ENCODE results near the gene PDE4D. TPM values are rescaled to one million over a fixed set of nuclear protein-coding genes. Genes with fewer than 3 reads are reported as not detected.

The PDE4D gene
- total and polyA plus RNA-seq, 2 donors (not counting 3 experiments of a cell fraction or from before 2014, with no cell fraction given), result 34.5 to 51.2 TPM

DNA sequence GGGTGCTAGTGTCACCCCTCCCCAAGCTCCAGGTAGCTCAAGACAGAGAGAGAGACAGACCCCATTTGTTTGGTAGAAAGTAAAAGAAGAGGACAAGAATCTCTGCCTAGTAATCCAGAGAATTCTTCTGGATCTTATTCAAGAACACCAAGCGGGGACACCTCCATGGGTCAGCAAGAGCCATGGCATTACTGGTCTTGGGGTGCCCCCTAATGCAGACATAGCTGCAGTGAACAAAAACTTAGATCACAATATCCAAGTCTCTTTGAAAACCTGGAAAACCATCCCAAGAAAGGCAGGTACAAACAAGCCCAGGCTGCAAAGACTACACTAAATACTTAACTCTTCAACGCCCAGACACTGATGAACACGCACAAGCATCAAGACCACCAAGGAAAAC is 29.9 kb upstream of the PDE4D start:
- H3K9me1 ChIP-seq (replicated peaks; ENCODE audit: control insufficient read depth, extremely low read depth, insufficient read depth, low read length), result no peaks in the 10 kb centered on the region
- no peaks in the 10 kb centered on the region for H4K20me1 ChIP-seq (replicated peaks; ENCODE audit: control insufficient read depth, extremely low read depth, insufficient read depth, low read length)
- no peak overlapping the region for H3K9ac ChIP-seq (replicated peaks; ENCODE audit: extremely low read depth, insufficient read depth, low read length)
- DNase-seq (ENCODE audit: low read depth, low spot score) (no peak), FAIRE-seq (no peak)
- H3K4me3 ChIP-seq (replicated peaks in 1 of 3; ENCODE audit: insufficient read depth in 1 of 3, low read depth in 1 of 3, low read length in 3 of 3), result no peak overlapping the region
- H3K27me3 ChIP-seq (ENCODE audit: control insufficient read depth in 2 of 2, insufficient read depth in 2 of 2, low read length in 2 of 2), result peaks cover 0 to 3% of the 10 kb centered on the region in 2 experiments
- H3K9me3 ChIP-seq (replicated peaks; ENCODE audit: control insufficient read depth, insufficient read depth, low read length), result no peaks in the 10 kb centered on the region
- BruUV-seq (replicated peaks), result no TSS peak
- dilution Hi-C loops (cut with MboI; ENCODE audit: extremely low pct_ligation_motif_present, low sequenced_read_pairs) (no loop called here), intact Hi-C loops (cut with micrococcal nuclease) (no loop called here)
- ChIA-PET POLR2A (no interaction called here), CTCF (interaction anchor here (1.6 kb wide), 1 partner anchor 10 kb away, joined by 3 read pairs; no protein-coding TSS in a partner anchor)
- H3K36me3 ChIP-seq (ENCODE audit: control insufficient read depth in 2 of 2, extremely low read depth in 1 of 2, insufficient read depth in 2 of 2, low read length in 2 of 2), result no peaks in the 10 kb centered on the region
- H3K27ac ChIP-seq (ENCODE audit: insufficient read depth, low read depth, low read length), result no peak overlapping the region
- H2AFZ ChIP-seq (ENCODE audit: low read depth, low read length), result no peak overlapping the region
- no peak overlapping the region for H3K4me2 ChIP-seq (ENCODE audit: insufficient read depth, low read length)
- TF ChIP-seq MYC (IDR thresholded peaks at IDR 0.05; ENCODE audit: low read depth, low read length), result no peak
- no peak for TF ChIP-seq POLR2A (IDR thresholded peaks at IDR 0.05; ENCODE audit: low read depth, low read length)
- TF ChIP-seq JUN (IDR thresholded peaks at IDR 0.05; ENCODE audit: borderline replicate concordance, insufficient read depth, insufficient read length, low read depth), result no peak
- no peak for TF ChIP-seq FOS (IDR thresholded peaks at IDR 0.05; ENCODE audit: borderline replicate concordance, insufficient read depth, low read length)
- TF ChIP-seq, protein P1, sequence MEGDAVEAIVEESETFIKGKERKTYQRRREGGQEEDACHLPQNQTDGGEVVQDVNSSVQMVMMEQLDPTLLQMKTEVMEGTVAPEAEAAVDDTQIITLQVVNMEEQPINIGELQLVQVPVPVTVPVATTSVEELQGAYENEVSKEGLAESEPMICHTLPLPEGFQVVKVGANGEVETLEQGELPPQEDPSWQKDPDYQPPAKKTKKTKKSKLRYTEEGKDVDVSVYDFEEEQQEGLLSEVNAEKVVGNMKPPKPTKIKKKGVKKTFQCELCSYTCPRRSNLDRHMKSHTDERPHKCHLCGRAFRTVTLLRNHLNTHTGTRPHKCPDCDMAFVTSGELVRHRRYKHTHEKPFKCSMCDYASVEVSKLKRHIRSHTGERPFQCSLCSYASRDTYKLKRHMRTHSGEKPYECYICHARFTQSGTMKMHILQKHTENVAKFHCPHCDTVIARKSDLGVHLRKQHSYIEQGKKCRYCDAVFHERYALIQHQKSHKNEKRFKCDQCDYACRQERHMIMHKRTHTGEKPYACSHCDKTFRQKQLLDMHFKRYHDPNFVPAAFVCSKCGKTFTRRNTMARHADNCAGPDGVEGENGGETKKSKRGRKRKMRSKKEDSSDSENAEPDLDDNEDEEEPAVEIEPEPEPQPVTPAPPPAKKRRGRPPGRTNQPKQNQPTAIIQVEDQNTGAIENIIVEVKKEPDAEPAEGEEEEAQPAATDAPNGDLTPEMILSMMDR (IDR thresholded peaks at IDR 0.05; ENCODE audit: extremely low read depth in 1 of 2, insufficient read depth in 1 of 2, low read depth in 1 of 2, low read length in 2 of 2), result no peak
- TF ChIP-seq EZH2 (IDR thresholded peaks at IDR 0.05; ENCODE audit: borderline replicate concordance, low read depth, low read length, severe bottlenecking), result no peak
- no peak for TF ChIP-seq GATA2 (IDR thresholded peaks at IDR 0.05; ENCODE audit: insufficient read depth, insufficient read length, low read depth, low read length)
- no peak for TF ChIP-seq POLR2AphosphoS5 (IDR thresholded peaks at IDR 0.05; ENCODE audit: insufficient read depth, low read depth, low read length)
- TF ChIP-seq, protein P2, sequence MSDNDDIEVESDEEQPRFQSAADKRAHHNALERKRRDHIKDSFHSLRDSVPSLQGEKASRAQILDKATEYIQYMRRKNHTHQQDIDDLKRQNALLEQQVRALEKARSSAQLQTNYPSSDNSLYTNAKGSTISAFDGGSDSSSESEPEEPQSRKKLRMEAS (IDR thresholded peaks at IDR 0.05; ENCODE audit: insufficient read depth, insufficient read length), result no peak
- no peaks in the 10 kb centered on the region for H3K79me2 ChIP-seq (ENCODE audit: control insufficient read depth, insufficient read depth, low read length)
- no peaks in the 10 kb centered on the region for H3K4me1 ChIP-seq (ENCODE audit: control insufficient read depth, extremely low read depth, insufficient read depth, low read length)

Data from endothelial cell of umbilical vein (primary cell).